DMS153 treated with DMSO at 0.1 percent for 48 hours (cell line): ENCODE measurements around the gene RALGAPA1.
"Not testable (repeated sequence)": the region's sequence is repeated elsewhere in the genome, so short reads cannot be mapped to it uniquely, and the experiment has no call there.

Source experiments
- DNase-seq: peaks from one replicate; lab custom pipeline; 2025; ENCODE audit not compliant: unreplicated experiment; lab: John Stamatoyannopoulos, UW

Gene RALGAPA1

DNA sequence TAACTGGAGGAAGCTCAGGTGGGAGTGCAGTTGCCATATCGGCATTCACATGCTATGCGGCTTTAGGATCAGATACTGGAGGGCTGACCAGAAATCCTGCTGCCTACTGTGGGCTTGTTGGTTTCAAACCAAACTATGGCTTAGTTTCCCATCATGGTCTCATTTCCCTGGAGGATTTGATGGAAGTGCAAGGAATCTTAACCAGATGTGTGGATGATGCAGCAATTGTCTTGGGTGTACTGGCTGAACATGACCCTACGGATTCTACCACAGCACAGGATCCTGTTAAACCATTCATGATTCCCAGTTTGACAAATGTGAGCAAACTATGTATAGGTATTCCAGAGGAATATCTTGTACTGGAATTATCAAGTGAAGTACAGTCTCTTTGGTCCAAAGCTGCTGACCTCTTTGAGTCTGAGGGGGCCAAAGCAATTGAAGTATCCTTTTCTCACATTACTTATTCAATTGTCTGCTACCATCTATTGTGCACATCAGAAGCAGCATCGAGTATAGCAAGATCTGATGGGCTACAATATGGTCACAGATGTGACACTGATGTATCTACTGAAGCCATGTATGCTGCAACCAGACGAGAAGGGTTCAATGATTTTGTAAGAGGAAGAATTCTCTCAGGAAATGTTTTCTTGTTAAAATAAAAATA, 42.9 kb downstream of the RALGAPA1 start:
- no peak for DNase-seq

DNA sequence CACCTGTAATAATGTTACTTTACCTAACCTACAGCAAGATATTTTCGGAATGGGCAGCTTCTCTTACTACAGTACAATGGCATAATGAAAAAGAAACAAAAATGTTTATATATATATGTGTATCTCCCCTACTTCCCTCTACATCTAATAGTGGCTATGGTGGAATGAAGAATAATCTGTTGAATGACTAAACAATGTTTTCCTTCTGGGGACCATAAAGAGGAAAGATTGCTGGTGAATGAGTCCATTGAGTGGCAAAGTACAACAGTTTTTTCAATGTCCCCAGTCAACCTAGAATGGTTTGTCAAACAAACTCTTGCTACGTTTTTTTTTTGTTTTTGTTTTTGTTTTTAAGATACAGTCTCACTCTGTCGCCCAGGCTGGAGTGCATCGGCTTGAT, 47.2 kb downstream of the RALGAPA1 start:
- no peak for DNase-seq

DNA sequence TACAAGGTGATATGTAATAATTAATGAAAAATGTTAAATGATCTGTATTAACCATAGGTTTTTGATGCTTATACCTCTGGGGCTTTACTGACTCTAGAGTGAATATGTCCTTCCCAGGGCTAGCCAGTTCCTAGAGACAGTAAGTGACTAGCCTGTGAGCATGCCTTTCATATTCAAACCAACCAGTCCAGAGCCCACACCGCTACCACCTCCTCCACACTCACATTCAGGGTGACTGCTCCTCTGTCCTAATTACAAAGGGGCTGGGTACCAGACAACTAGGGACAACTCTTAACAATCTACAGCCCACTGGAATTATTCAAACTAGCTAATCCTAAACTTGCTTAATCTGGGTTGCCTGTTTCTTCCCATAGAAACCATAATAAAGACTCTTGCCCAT, 49.0 kb downstream of the RALGAPA1 start:
- no peak for DNase-seq

DNA sequence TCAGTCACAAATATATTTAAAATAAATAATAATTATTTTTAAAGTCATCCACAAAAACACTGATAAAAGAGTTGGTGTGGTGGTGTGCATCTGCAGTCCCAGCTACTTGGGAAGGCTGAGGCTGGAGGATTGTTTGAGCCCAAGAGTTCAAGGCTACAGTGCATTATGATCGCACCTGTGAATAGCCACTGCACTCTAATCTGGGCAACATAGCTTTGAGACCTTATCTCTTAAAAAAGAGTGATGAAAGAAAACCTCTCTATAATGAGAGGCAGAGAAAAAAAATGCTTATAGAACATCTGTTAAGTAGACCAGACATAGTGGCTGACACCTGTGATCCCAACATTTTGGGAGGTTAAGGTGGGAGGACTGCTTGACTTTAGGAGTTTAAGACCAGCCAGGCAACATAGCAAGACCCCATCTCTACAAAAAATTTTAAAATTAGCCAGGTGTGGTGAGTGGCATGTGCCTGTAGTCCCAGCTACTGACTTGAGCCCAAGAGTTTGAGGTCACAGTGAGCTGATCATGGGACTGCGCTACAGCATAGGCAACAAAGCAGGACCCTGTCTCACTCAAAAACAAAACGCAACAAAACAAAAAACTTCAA, 50.5 kb downstream of the RALGAPA1 start:
- DNase-seq, result no peak

DNA sequence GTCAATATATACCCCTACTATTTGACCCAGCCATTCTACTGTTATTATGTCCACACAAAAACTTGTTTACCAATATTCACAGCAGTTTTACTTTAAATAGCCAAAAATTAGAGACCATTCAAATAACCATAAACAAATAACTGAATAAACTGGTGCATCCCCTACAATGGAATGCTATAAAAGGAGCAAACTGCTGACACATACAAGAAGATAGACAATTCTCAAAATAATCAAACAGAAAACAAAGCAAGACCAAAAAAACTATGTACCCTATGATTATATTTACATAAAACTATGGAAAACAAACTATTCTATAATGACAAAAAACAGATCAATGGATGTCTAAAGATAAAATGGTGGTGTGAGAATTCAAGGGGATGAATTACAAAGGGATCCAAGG, 54.4 kb downstream of the RALGAPA1 start:
- no peak for DNase-seq

DNA sequence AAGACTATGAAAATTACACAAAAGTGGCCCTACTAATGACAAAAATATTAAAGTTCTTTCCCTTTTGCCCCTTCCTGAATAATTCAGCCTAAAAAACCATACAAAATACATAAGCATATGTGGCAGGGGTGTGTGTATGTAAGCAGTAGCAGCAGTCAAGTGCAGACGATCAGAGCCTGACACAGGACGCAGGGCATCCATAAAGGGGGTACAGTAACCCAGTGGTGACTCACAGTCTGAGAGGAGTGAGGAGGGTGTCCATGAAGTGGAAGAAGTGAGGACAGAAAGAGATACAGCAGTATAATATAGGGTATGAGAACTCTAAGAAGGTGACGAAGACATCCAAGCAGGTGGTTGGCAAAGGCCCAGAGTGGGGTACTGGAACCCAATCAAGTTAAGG, 56.7 kb downstream of the RALGAPA1 start:
- no peak for DNase-seq

DNA sequence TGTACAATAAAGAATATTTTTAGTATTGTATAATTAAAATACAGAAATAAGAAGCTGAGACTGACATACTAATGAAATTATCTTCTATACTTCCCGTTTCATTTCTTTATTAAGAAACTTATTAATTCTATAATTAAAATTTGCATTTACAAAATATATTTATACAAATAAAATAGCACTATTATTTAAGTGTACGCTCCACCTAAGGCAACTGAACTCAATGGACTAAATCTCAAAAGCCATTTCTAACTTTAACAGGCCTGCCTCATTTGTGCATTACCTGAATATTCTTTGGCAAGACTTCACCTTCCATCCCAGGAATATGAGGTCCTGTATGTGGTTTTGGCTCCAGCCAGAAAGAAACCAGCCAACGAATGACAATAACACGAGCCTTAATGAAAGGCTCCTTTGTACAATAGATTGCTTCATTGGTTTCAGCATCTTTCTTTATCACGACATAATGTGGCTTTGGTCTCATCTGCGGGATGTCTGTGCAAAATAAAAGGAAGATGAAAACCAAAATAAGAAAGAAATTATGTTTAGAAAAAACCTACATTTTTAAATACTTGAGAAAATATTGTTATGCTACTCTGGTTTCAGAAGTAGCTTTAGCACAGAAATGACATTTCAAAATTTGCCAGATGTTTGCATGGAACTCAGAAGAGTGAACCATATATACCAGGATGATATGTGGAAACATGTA, 58.7 kb downstream of the RALGAPA1 start:
- DNase-seq, result no peak

DNA sequence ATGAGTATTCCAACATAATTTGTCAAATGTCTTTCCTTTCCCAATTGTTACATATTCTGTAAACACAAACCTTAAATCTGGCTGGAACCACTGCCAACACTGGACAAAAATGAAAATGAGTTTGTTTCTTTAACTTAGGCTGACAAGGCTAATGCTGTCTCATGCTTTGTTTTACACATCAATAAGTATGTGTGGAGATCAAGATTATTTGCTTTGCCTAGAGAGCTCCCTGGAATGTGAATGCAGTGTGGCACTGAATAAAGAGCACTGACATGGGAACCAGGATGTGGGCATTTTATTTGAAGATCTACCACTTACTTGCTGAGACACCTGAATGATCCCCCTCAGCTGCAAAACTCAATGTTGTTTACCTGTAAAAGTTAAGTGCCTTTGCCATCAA, 61.7 kb downstream of the RALGAPA1 start:
- DNase-seq, result no peak

DNA sequence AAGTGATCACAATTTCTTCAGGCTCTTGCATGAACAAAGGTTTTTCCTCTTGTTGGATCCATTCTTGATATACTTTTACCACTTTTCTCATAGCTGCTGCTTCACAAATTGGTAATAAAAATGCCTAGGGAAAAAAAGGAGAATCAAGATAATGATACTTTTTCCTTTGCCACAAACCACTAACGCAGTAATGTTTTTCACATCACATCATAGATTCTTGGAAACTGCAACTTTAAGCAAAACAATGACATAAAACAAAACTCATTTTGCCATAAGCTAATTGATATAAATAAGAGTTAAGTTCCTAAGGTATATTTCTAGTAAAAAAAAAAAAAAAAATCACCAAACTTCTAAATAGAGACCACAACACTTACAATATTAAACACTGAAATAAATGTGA, 66.7 kb downstream of the RALGAPA1 start:
- no peak for DNase-seq

DNA sequence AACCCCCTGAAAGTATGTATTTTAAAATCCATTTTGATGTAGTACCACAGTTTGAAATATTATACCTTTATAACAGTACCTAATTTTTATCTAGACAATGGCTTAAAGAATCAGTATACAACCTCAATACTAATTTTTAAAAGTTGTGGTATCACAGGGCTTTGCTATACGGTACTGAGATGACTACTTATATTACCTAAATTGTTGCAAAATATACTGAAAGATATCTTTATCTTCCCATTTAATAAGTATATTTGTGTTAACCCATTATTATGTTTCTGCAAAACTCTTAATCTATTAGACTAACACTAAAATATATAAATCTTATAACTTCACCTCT, 67.1 kb downstream of the RALGAPA1 start:
- no peak for DNase-seq

DNA sequence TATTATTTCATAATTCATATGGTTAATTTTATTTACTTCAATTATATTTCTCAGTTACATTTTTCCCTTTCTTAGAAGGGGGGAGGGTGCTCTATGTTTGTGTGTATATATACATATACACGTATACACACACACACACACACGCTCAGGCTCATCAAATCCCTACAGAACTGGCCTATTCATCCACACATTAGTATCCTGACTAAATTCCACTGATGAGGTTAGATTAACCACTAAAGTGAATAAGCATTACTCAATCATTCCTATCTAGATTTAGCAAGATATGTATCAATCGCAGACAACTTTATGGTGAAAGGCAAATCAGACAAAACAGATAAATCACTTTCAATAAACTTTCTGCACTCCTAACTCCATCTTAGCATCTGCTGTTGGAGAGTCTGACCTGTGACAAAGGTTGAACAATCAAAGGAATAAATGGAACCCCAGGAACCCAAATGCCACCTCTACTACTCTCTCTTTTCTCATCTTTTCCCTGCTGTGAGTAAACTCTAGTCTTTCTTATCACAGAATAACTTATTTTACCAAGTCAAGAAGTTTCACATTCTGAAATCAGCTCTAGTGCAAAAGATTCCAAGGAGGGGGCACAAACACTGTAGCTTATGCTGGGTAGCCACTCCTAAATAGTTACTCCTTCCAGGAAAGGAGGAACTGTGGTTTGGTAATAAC, 67.6 kb downstream of the RALGAPA1 start:
- no peak for DNase-seq

DNA sequence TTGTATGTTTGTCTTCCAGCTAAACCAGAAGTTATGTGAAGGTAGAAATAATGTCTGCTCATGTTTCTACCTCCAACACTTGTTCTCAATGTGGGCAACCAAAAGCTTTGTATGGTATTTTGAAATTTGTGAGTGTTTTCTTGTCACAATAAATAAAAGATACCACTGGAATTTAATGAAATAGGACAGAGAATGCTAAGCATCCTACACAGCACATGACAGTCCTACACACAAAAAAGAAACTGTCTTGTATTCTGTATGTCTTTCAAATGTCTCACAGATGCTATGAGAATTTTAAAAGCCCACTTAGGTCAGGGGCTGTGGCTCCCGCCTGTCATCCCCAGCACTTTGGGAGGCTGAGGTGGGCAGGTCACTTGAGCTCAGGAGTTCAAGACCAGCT, 68.9 kb downstream of the RALGAPA1 start:
- no peak for DNase-seq

DNA sequence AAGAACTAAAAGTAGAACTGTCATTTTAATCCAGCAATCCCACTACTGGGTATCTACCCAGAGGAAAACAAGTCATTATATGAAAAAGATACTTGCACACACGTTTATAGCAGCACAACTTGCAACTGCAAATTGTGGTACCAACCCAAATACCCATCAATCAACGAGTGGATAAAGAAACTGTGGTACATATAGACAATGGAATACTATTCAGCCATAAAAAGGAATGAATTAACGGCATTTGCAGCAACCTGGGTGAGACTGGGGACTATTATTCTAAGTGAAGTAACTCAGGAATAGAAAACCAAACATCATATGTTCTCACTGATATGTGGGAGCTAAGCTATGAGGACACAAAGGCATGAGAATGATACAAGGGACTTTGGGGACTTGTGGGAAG, 73.9 kb downstream of the RALGAPA1 start:
- DNase-seq, result not testable (repeated sequence)

DNA sequence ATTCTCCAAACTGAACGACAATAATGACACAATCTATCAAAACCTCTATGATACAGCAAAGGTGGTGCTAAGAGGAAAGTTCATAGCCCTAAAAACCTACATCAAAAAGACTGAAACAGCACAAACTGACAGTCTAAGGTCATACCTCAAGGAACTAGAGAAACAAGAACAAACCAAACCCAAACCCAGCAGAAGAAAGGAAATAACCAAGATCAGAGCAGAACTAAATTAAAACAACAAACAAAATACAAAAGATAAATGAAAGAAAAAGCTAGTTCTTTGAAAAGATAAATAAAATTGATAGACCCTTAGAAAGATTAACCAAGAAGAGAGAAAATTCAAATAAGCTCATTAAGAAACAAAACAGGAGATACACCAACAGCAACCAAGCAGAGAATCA, 75.6 kb downstream of the RALGAPA1 start:
- not testable (repeated sequence) for DNase-seq

DNA sequence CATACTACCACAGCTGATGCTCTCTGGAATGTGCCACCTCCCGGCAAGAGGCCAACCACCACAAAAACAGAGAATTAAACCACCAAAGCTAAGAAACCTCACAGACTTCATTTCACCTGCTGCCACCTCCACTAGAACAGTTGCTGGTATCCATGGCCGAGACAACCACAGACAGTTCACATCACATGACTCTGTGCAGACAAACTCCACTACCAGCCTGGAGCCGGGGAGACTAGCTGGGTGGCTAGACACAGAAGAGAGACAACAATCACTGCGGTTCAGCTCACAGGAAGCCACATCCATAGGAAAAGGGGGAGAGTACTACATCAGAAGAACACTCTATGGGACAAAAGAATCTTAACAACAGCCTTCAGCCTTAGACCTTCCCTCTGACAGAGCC, 78.2 kb downstream of the RALGAPA1 start:
- DNase-seq, result no peak

DNA sequence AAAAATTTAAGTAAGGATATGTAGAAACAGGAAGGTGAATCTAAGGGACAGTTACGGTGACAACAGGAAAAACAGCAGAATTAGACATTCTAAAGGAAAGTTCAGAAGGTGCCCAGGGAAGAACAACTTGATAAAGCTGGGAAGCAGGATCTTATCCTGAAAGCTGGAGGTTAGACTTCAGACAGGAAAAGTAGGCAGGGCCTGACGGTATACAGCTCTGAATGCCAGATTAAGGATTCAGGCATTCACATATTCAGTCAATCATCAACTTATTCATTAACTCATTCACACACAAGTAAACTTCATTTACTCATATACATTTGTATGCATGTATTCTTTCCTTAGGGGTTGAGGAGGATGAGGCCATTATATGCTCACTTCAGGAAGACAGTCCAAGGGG, 81.3 kb downstream of the RALGAPA1 start:
- DNase-seq, result no peak

DNA sequence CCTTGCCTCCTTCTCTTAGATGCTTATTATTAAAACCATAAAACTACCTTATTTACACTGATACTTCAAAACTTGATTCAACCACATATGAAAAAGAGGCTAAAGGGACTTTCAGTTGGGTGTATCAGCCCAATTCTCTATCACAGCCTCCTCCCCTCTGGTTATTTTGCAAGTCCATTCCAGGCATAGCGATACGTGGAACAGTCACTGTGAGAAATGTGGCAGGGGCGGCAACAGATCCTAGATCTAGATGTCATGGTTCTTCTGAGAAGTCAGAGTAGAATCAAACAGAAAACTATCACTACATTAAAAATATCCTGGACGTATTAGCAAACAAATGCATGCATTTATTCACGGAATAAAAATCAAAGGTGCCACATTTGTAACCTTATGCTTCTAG, 83.2 kb downstream of the RALGAPA1 start:
- no peak for DNase-seq

DNA sequence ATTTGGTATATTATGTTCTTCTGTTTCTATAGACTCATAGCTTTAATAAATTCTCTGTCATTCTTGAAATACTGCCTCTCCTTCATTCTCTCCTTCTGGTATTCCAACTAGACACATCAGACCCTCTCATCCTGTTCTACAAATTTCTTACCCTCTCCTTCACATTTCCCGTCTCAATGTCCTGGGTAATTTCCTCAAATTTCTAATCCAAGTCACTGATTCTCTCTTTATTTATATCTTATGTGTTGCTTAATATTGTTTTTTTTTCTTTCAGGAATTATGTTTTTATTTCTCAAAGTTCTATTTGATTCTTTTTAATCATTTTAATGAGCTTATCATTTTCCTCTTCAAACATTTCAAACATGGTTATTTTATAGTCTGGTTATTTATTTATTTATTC, 94.0 kb downstream of the RALGAPA1 start:
- DNase-seq, result no peak

DNA sequence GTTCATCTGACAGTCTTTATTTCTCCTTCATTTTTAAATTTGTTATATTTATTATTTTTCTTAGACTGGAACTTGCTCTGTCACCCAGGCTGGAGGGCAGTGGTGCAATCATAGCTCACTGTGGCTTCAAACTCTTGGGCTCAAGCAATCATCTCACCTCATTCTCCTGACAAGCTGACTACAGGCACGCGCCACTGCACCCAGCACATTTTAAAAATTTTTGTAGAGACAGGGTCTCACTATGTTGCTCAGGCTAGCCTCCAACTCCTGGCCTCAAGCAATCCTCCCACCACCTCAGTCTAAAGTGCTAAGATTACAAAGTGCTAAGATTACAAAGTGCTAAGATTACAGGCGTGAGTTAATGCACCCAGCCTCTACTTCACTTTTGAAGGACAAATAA, 96.6 kb downstream of the RALGAPA1 start:
- DNase-seq, result no peak

DNA sequence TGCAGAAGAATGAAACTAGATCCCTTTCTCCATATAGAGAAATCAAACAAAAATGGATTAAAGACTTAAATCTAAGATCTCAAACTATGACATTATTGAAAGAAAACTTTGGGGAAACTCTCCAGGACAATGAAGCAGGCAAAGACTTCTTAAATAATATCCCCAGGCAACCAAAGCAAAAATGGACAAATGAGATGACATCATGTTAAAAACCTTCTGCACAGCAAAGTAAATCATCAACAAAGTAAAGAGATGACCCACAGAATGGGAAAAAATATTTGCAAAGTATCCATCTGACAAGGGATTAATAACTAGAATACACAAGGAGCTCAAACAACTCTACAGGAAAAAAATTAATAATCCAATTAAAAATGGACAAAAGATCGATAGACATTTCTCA, 101.0 kb downstream of the RALGAPA1 start:
- DNase-seq, result no peak

DNA sequence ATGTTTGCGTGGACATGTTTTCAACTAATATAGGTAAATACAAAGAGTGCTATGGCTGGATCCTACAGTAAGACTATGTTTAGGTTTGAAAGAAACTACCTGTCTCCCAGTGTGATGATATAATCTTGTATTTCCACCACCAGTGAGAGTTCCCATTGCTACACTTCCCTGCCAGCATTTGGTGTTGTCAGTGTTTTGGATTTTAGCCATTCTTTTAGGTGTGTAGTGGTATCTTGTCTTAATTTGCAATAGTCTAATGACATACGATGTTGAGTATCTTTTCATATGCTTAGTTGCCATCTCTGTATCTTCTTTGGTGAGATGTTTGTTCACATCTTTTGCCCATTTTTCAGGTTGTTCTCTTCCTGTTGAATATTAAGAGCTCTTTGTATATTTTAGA, 103.5 kb downstream of the RALGAPA1 start:
- DNase-seq, result no peak
